Subcutaneous adipose tissue (tissue), 4 donors: ENCODE measurements around the gene PAK6. TPM values are rescaled to one million over a fixed set of nuclear protein-coding genes. Genes with fewer than 3 reads are reported as not detected.

Experiments used
- CTCF ChIP-seq: fragments of 450-650 bp; IDR thresholded peaks from one replicate; pipeline ENCODE4 v1.5.1; 2016; ENCODE audit warnings: low read depth, mild to moderate bottlenecking, control low read depth, antibody characterized with exemption, moderate library complexity
- total RNA-seq, 4 donors: library from RNA; depleted of rRNA; stranded (reverse); fragments of >200 nt; gene quantifications; one replicate each; pipeline ENCODE4 v1.1.0, GENCODE V29; 2016

PAK6 gene
- 1 to 10 TPM in 2 of 4 donors, under 1 TPM in 2; 0.49 to 4.1 (median 0.81) TPM for total RNA-seq

GRCh38 chr15:40238532-40239403 lies at the start of gene PAK6:
Gene PAK6, plus strand, starts transcription at chr15:40239063. Its CDS starts 25,723 bp downstream, at chr15:40264786.
- TF ChIP-seq CTCF = no peak

- TF ChIP-seq CTCF = no peak
Measured at GRCh38 chr15:40190591-40190990, 48.3 kb upstream of the PAK6 start.

GRCh38 chr15:40192942-40193341 lies 45.9 kb upstream of the PAK6 start:
- TF ChIP-seq CTCF = no peak

- TF ChIP-seq CTCF = no peak
Measured at GRCh38 chr15:40197434-40197833, 41.4 kb upstream of the PAK6 start.

GRCh38 chr15:40198355-40199085 lies 40.3 kb upstream of the PAK6 start:
- no peak for TF ChIP-seq CTCF

GRCh38 chr15:40204100-40204499 lies 34.8 kb upstream of the PAK6 start:
- no peak for TF ChIP-seq CTCF

GRCh38 chr15:40217166-40217824 lies 21.6 kb upstream of the PAK6 start:
- TF ChIP-seq CTCF = no peak
